K562 (cell line): Measurements from ENCODE around the gene ZCCHC8. TPM values are rescaled to one million over a fixed set of nuclear protein-coding genes. Genes with fewer than 3 reads are reported as not detected.

Experiments
- CBX2 ChIP-seq: fragments of 200-600 bp; sonication (generic); IDR thresholded peaks from one replicate; pipeline ENCODE4 v1.6.1; 2012; ENCODE audit warnings: mild to moderate bottlenecking, low read length, inconsistent platforms; ENCODE audit not compliant: insufficient read depth, poor library complexity, severe bottlenecking
- HIVEP1 ChIP-seq: fragments of 250-450 bp; sonication (Bioruptor Pico); IDR thresholded peaks from 2 replicates; pipeline ENCODE4 v1.4.0; 2020; ENCODE audit warnings: mild to moderate bottlenecking
- JUN ChIP-seq, 2 experiments: sonication (generic) in 1 of 2; formaldehyde crosslinking in 1 of 2; IDR thresholded peaks; 2 replicates each; pipeline versions ENCODE4 v1.6.1 to v1.8.0; 2012 to 2022; ENCODE audit warnings: borderline replicate concordance in 2 of 2, mild to moderate bottlenecking in 2 of 2, improper control_type of control experiment in 1 of 2, low read depth in 1 of 2, low read length in 1 of 2, missing genetic modification reagents in 1 of 2
- MIER1 ChIP-seq: fragments of 450-650 bp; IDR thresholded peaks from 2 replicates; pipeline ENCODE4 v1.6.1; 2016; ENCODE audit warnings: antibody characterized with exemption, mild to moderate bottlenecking, low read depth
- NELFE ChIP-seq: IDR thresholded peaks from 2 replicates; pipeline ENCODE4 v1.6.1; 2011; ENCODE audit warnings: mild to moderate bottlenecking; ENCODE audit not compliant: insufficient read depth, insufficient read length
- ZFX ChIP-seq: sonication (generic); formaldehyde crosslinking; IDR thresholded peaks from 2 replicates; pipeline ENCODE4 v1.8.0; 2022; ENCODE audit warnings: mild to moderate bottlenecking, missing genetic modification reagents, moderate library complexity
- polyA plus RNA-seq, 8 experiments: library from polyadenylated mRNA; depleted of rRNA in 4 of 8; stranded (reverse) in 5 of 8; unstranded in 3 of 8; fragments of >200 nt; fragmentation: Nextera tagmentation in 2 of 8; fragmentation: Illumina TruSeq in 1 of 8; extraction: Ambion mirVana in 2 of 8; extraction: Trizol in 1 of 8; gene quantifications; 2 replicates each; pipeline versions ENCODE4 v1.2.1 to v1.2.3, GENCODE V29; 2011 to 2014; ENCODE audit warnings: inconsistent platforms in 1 of 8, missing spikeins in 1 of 8
- total RNA-seq, 7 experiments: library from RNA; depleted of rRNA in 6 of 7; stranded (reverse); fragments of >200 nt in 6 of 7; fragmentation: Illumina TruSeq in 2 of 7; extraction: Trizol in 2 of 7; gene quantifications; 2 replicates each; pipeline versions ENCODE4 v1.2.1 to v1.2.3, GENCODE V29; 2011 to 2021; ENCODE audit warnings: low replicate concordance in 1 of 7
- TF ChIP-seq, protein P1 (sequence below): fragments of 450-650 bp; formaldehyde crosslinking; IDR thresholded peaks from 2 replicates; pipeline ENCODE4 v1.4.0; 2022; ENCODE audit warnings: missing genetic modification characterization
- TF ChIP-seq, protein P2 (sequence below): sonication (generic); formaldehyde crosslinking; IDR thresholded peaks from 2 replicates; pipeline ENCODE4 v1.5.0; 2020; ENCODE audit warnings: missing genetic modification reagents
- TF ChIP-seq, protein P3 (sequence below): fragments of 200-800 bp; sonication (Bioruptor generic); IDR thresholded peaks from 2 replicates; pipeline ENCODE4 v1.6.1; 2016; ENCODE audit warnings: missing genetic modification characterization, missing compliant biosample characterization
- TF ChIP-seq, protein P4 (sequence below): IDR thresholded peaks from 2 replicates; pipeline ENCODE4 v1.6.1; 2011; ENCODE audit not compliant: insufficient read length; ENCODE audit errors: extremely low read depth
- TF ChIP-seq, protein P5 (sequence below): sonication (generic); formaldehyde crosslinking; IDR thresholded peaks from 2 replicates; pipeline ENCODE4 v1.8.0; 2022; ENCODE audit warnings: mild to moderate bottlenecking, missing genetic modification reagents, borderline replicate concordance
- TF ChIP-seq, protein P6 (sequence below), 2 experiments: fragments of 200-800 bp in 1 of 2; sonication (Bioruptor generic) in 1 of 2; sonication (generic) in 1 of 2; formaldehyde crosslinking in 1 of 2; IDR thresholded peaks in 1 of 2; conservative IDR thresholded peaks in 1 of 2; 2 replicates each; pipeline versions ENCODE4 v1.5.0 to v1.6.1; 2016 to 2020; ENCODE audit warnings: missing compliant biosample characterization in 1 of 2, missing genetic modification characterization in 1 of 2, missing genetic modification reagents in 1 of 2

Gene ZCCHC8
- total and polyA plus RNA-seq, 9 of the 15 experiments (the other 6 are each of a cell fraction or from before 2014, with no cell fraction given) = 14.8 to 50.9 (median 34.1) TPM

DNA sequence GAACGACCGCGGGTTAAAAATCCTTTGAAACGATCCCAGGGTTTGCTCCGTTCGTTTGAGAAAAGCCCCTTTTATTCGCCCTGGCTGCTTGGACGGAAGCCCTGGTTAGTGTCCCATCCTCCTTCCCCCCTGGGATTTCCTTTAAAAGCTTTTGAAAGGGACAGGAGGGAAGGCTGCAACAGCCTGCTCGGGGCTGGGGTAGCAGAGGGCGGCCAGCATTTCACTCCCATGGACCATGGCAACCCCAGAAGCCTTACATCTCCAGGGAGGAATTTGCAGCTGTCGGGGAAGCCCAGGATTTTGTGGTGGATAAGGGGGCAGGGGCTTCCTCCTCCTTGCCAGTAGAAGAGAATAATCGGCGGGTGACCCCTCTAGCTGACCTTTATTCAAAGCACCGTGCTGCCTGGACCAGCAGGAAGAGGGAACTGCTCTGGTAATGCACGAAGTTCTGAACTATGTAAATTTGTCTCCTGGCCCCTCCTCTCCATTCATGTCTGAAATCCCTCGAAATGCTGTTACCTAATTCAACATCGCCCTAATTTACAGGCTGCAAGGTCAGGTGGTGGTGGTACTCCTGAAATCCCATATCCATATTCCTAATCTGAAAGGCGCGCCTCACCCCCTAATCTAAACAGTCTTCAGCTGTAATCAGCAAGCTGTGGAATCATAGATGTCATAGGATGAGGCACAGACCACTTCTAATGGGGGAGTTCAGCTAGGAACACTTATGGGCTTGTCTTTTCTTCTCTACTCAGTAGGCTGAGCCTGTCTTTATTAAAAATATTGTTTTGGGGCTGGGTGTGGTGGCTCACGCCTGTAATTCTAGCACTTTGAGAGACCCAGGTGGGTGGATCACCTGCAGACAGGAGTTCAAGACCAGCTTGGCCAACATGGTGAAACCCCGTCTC lies 77.2 kb downstream of the ZCCHC8 start (continued):
- TF ChIP-seq NELFE (no peak), JUN (IDR thresholded peaks at IDR 0.05; ENCODE audit: borderline replicate concordance, low read depth, low read length) (no peak), JUN (CRISPR knock-in tag; IDR thresholded peaks at IDR 0.05; ENCODE audit: borderline replicate concordance) (no peak), MIER1 (no peak), HIVEP1 (CRISPR knock-in tag) (no peak), CBX2 (no peak), ZFX (no peak)
- TF ChIP-seq, protein P1, sequence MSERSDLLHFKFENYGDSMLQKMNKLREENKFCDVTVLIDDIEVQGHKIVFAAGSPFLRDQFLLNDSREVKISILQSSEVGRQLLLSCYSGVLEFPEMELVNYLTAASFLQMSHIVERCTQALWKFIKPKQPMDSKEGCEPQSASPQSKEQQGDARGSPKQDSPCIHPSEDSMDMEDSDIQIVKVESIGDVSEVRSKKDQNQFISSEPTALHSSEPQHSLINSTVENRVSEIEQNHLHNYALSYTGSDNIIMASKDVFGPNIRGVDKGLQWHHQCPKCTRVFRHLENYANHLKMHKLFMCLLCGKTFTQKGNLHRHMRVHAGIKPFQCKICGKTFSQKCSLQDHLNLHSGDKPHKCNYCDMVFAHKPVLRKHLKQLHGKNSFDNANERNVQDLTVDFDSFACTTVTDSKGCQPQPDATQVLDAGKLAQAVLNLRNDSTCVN (CRISPR knock-in tag) = no peak
- TF ChIP-seq, protein P2, sequence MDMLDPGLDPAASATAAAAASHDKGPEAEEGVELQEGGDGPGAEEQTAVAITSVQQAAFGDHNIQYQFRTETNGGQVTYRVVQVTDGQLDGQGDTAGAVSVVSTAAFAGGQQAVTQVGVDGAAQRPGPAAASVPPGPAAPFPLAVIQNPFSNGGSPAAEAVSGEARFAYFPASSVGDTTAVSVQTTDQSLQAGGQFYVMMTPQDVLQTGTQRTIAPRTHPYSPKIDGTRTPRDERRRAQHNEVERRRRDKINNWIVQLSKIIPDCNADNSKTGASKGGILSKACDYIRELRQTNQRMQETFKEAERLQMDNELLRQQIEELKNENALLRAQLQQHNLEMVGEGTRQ (CRISPR knock-in tag) = no peak
- TF ChIP-seq, protein P3, sequence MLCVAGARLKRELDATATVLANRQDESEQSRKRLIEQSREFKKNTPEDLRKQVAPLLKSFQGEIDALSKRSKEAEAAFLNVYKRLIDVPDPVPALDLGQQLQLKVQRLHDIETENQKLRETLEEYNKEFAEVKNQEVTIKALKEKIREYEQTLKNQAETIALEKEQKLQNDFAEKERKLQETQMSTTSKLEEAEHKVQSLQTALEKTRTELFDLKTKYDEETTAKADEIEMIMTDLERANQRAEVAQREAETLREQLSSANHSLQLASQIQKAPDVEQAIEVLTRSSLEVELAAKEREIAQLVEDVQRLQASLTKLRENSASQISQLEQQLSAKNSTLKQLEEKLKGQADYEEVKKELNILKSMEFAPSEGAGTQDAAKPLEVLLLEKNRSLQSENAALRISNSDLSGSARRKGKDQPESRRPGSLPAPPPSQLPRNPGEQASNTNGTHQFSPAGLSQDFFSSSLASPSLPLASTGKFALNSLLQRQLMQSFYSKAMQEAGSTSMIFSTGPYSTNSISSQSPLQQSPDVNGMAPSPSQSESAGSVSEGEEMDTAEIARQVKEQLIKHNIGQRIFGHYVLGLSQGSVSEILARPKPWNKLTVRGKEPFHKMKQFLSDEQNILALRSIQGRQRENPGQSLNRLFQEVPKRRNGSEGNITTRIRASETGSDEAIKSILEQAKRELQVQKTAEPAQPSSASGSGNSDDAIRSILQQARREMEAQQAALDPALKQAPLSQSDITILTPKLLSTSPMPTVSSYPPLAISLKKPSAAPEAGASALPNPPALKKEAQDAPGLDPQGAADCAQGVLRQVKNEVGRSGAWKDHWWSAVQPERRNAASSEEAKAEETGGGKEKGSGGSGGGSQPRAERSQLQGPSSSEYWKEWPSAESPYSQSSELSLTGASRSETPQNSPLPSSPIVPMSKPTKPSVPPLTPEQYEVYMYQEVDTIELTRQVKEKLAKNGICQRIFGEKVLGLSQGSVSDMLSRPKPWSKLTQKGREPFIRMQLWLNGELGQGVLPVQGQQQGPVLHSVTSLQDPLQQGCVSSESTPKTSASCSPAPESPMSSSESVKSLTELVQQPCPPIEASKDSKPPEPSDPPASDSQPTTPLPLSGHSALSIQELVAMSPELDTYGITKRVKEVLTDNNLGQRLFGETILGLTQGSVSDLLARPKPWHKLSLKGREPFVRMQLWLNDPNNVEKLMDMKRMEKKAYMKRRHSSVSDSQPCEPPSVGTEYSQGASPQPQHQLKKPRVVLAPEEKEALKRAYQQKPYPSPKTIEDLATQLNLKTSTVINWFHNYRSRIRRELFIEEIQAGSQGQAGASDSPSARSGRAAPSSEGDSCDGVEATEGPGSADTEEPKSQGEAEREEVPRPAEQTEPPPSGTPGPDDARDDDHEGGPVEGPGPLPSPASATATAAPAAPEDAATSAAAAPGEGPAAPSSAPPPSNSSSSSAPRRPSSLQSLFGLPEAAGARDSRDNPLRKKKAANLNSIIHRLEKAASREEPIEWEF = no peak
- TF ChIP-seq, protein P4, sequence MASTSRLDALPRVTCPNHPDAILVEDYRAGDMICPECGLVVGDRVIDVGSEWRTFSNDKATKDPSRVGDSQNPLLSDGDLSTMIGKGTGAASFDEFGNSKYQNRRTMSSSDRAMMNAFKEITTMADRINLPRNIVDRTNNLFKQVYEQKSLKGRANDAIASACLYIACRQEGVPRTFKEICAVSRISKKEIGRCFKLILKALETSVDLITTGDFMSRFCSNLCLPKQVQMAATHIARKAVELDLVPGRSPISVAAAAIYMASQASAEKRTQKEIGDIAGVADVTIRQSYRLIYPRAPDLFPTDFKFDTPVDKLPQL = peak; percentile 92
- TF ChIP-seq, protein P5, sequence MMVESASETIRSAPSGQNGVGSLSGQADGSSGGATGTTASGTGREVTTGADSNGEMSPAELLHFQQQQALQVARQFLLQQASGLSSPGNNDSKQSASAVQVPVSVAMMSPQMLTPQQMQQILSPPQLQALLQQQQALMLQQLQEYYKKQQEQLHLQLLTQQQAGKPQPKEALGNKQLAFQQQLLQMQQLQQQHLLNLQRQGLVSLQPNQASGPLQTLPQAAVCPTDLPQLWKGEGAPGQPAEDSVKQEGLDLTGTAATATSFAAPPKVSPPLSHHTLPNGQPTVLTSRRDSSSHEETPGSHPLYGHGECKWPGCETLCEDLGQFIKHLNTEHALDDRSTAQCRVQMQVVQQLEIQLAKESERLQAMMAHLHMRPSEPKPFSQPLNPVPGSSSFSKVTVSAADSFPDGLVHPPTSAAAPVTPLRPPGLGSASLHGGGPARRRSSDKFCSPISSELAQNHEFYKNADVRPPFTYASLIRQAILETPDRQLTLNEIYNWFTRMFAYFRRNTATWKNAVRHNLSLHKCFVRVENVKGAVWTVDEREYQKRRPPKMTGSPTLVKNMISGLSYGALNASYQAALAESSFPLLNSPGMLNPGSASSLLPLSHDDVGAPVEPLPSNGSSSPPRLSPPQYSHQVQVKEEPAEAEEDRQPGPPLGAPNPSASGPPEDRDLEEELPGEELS (CRISPR knock-in tag) = no peak
- TF ChIP-seq, protein P6, sequence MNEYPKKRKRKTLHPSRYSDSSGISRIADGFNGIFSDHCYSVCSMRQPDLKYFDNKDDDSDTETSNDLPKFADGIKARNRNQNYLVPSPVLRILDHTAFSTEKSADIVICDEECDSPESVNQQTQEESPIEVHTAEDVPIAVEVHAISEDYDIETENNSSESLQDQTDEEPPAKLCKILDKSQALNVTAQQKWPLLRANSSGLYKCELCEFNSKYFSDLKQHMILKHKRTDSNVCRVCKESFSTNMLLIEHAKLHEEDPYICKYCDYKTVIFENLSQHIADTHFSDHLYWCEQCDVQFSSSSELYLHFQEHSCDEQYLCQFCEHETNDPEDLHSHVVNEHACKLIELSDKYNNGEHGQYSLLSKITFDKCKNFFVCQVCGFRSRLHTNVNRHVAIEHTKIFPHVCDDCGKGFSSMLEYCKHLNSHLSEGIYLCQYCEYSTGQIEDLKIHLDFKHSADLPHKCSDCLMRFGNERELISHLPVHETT (CRISPR knock-in tag; conservative IDR thresholded peaks at IDR 0.05 in 1 of 2, IDR thresholded peaks at IDR 0.05 in 1 of 2) = no peak
